Endodermal cell (in vitro differentiated cells): ENCODE measurements around the gene FBXL16. TPM values are rescaled to one million over a fixed set of nuclear protein-coding genes. Genes with fewer than 3 reads are reported as not detected.
A peak's percentile ranks its signal among the peaks of the same experiment; 100 is the strongest.

Experiments
- DNase-seq: peaks from one replicate; pipeline ENCODE4 v3.0.0-alpha.2; 2017
- H3K27ac ChIP-seq: 2 replicates; pipeline ENCODE4 v1.5.1; 2013; ENCODE audit warnings: mild to moderate bottlenecking, low read depth, low read length, moderate library complexity
- H3K27me3 ChIP-seq: 2 replicates; pipeline ENCODE4 v1.6.1; 2013; ENCODE audit warnings: mild to moderate bottlenecking, low read length, moderate library complexity; ENCODE audit not compliant: insufficient read depth, control insufficient read depth, poor library complexity, severe bottlenecking
- H3K36me3 ChIP-seq: 2 replicates; pipeline ENCODE4 v1.7.0; 2013; ENCODE audit warnings: mild to moderate bottlenecking, low read length, moderate library complexity; ENCODE audit not compliant: control insufficient read depth, insufficient read depth
- H3K4me1 ChIP-seq: one replicate; pipeline ENCODE4 v1.7.0; 2013; ENCODE audit warnings: low read length; ENCODE audit not compliant: control insufficient read depth, insufficient read depth
- H3K4me3 ChIP-seq: 2 replicates; pipeline ENCODE4 v1.5.1; 2013; ENCODE audit warnings: mild to moderate bottlenecking, low read length, moderate library complexity
- H3K9ac ChIP-seq: 2 replicates; pipeline ENCODE4 v1.6.1; 2013; ENCODE audit warnings: mild to moderate bottlenecking, low read length, moderate library complexity; ENCODE audit not compliant: poor library complexity, severe bottlenecking; ENCODE audit errors: extremely low read depth
- H3K9me3 ChIP-seq: 2 replicates; pipeline ENCODE4 v1.6.1; 2013; ENCODE audit warnings: mild to moderate bottlenecking, low read length, moderate library complexity; ENCODE audit not compliant: control insufficient read depth
- H3K27ac Mint-ChIP-seq: 2 replicates; pipeline ENCODE4 v1.8.0; 2020; ENCODE audit warnings: mixed read lengths
- H3K27me3 Mint-ChIP-seq: 2 replicates; pipeline ENCODE4 v1.8.0; 2021; ENCODE audit warnings: mild to moderate bottlenecking, mixed read lengths; ENCODE audit not compliant: insufficient read depth
- H3K36me3 Mint-ChIP-seq: 2 replicates; pipeline ENCODE4 v1.8.0; 2020; ENCODE audit warnings: low read depth, mixed read lengths
- H3K4me1 Mint-ChIP-seq: 2 replicates; pipeline ENCODE4 v1.8.0; 2020; ENCODE audit warnings: mixed read lengths
- H3K4me3 Mint-ChIP-seq: 2 replicates; pipeline ENCODE4 v1.8.0; 2020; ENCODE audit warnings: mild to moderate bottlenecking, moderate library complexity, mixed read lengths
- H3K9me3 Mint-ChIP-seq: 2 replicates; pipeline ENCODE4 v1.8.0; 2020; ENCODE audit warnings: mild to moderate bottlenecking, mixed read lengths
- CTCF ChIP-seq: fragments of 200-600 bp; sonication (generic); conservative IDR thresholded peaks from 2 replicates; pipeline ENCODE4 v1.5.0; 2021; ENCODE audit warnings: antibody characterized with exemption, mild to moderate bottlenecking
- WGBS, 2 experiments: methylation state at CpG; one replicate each; pipeline versions ENCODE4 v1.1.5 to v1.1.7; 2013; ENCODE audit warnings: missing lambda C conversion rate in 2 of 2, mixed read lengths in 1 of 2; ENCODE audit not compliant: insufficient coverage in 1 of 2, insufficient read length in 1 of 2; 5-methylcytosine and 5-hydroxymethylcytosine counted together
- total RNA-seq, 2 donors: library from RNA; stranded (reverse); fragmentation: NEBNext Ultra II Directional in 1 of 2; extraction: Animal tissue kit (Norgen Biotek cat#: 25700) in 1 of 2; gene quantifications; 2 replicates in 1 of 2; 3 replicates in 1 of 2; pipeline ENCODE4 v1.2.1, GENCODE V29; 2021

The FBXL16 gene
- total RNA-seq, 2 donors from 2014 or later = 0.38 to 2.2 TPM

GRCh38 chr16:718922-719321 is 13.3 kb upstream of the FBXL16 start:
- H3K27me3 Mint-ChIP-seq = peaks cover 12% of the 10 kb centered on the region
- Histone ChIP-seq H3K27ac (no peak overlapping the region), H3K36me3 (no peaks in the 10 kb centered on the region), H3K4me3 (no peak overlapping the region), H3K9me3 (no peaks in the 10 kb centered on the region), H3K4me1 (peaks cover 8% of the 10 kb centered on the region), H3K9ac (no peak overlapping the region), H3K27me3 (peaks cover 15% of the 10 kb centered on the region)
- TF ChIP-seq CTCF = no peak
- H3K4me1 Mint-ChIP-seq = peaks cover 9% of the 10 kb centered on the region
- H3K9me3 Mint-ChIP-seq = no peaks in the 10 kb centered on the region
- 80 to 88% methylated on average over 1 to 6 of the region's 6 CpGs for WGBS, 2 experiments
- no peaks in the 10 kb centered on the region for H3K36me3 Mint-ChIP-seq
- no peak overlapping the region for H3K27ac Mint-ChIP-seq
- DNase-seq = no peak
- H3K4me3 Mint-ChIP-seq = peak overlapping the region; percentile 67

- H3K4me1 Mint-ChIP-seq = peaks cover 9% of the 10 kb centered on the region
- H3K4me1 ChIP-seq = peaks cover 8% of the 10 kb centered on the region
- no peak for DNase-seq
- no peak overlapping the region for H3K27ac ChIP-seq
- H3K9me3 Mint-ChIP-seq = no peaks in the 10 kb centered on the region
- WGBS, 2 experiments = 88 to 90% methylated on average over 6 to 9 of the region's 9 CpGs
- H3K9ac ChIP-seq = no peak overlapping the region
- no peak overlapping the region for H3K4me3 Mint-ChIP-seq
- H3K36me3 ChIP-seq = no peaks in the 10 kb centered on the region
- no peaks in the 10 kb centered on the region for H3K36me3 Mint-ChIP-seq
- H3K27ac Mint-ChIP-seq = no peak overlapping the region
- no peak overlapping the region for H3K4me3 ChIP-seq
- no peak for TF ChIP-seq CTCF
- peaks cover 16% of the 10 kb centered on the region for H3K27me3 Mint-ChIP-seq
- H3K9me3 ChIP-seq = no peaks in the 10 kb centered on the region
- peaks cover 20% of the 10 kb centered on the region for H3K27me3 ChIP-seq
Observed at GRCh38 chr16:718389-718788, 12.8 kb upstream of the FBXL16 start.

- DNase-seq = no peak
- Mint-ChIP-seq H3K27me3 (peaks cover 20% of the 10 kb centered on the region), H3K36me3 (no peaks in the 10 kb centered on the region), H3K4me3 (no peak overlapping the region), H3K9me3 (no peaks in the 10 kb centered on the region), H3K4me1 (peaks cover 9% of the 10 kb centered on the region), H3K27ac (no peak overlapping the region)
- Histone ChIP-seq H3K27me3 (peaks cover 21% of the 10 kb centered on the region), H3K9me3 (no peaks in the 10 kb centered on the region), H3K4me3 (no peak overlapping the region), H3K4me1 (peaks cover 8% of the 10 kb centered on the region), H3K27ac (no peak overlapping the region), H3K9ac (no peak overlapping the region), H3K36me3 (no peaks in the 10 kb centered on the region)
- no peak for TF ChIP-seq CTCF
- WGBS, 2 experiments = 79 to 83% methylated on average over 23 to 32 of the region's 32 CpGs
Observed at GRCh38 chr16:717450-718245, 12.0 kb upstream of the FBXL16 start.
